Erythroblast (primary cell): Measurements from ENCODE around the gene TBC1D30.
A peak's percentile ranks its signal among the peaks of the same experiment; 100 is the strongest.
"Not testable (repeated sequence)": the region's sequence is repeated elsewhere in the genome, so short reads cannot be mapped to it uniquely, and the experiment has no call there.

Experiments
- DNase-seq, 2 experiments: peaks; one replicate each; lab custom pipeline; 2025; lab: John Stamatoyannopoulos, UW
- GATA1 ChIP-seq: IDR thresholded peaks from 2 replicates; pipeline ENCODE4 v1.6.1; 2011; ENCODE audit warnings: low read depth, mild to moderate bottlenecking, control low read depth, low read length, moderate library complexity
- POLR2A ChIP-seq: IDR thresholded peaks from 2 replicates; pipeline ENCODE4 v1.6.1; 2011; ENCODE audit warnings: mild to moderate bottlenecking, low read length

TBC1D30 gene, protein sequence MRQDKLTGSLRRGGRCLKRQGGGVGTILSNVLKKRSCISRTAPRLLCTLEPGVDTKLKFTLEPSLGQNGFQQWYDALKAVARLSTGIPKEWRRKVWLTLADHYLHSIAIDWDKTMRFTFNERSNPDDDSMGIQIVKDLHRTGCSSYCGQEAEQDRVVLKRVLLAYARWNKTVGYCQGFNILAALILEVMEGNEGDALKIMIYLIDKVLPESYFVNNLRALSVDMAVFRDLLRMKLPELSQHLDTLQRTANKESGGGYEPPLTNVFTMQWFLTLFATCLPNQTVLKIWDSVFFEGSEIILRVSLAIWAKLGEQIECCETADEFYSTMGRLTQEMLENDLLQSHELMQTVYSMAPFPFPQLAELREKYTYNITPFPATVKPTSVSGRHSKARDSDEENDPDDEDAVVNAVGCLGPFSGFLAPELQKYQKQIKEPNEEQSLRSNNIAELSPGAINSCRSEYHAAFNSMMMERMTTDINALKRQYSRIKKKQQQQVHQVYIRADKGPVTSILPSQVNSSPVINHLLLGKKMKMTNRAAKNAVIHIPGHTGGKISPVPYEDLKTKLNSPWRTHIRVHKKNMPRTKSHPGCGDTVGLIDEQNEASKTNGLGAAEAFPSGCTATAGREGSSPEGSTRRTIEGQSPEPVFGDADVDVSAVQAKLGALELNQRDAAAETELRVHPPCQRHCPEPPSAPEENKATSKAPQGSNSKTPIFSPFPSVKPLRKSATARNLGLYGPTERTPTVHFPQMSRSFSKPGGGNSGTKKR

DNA sequence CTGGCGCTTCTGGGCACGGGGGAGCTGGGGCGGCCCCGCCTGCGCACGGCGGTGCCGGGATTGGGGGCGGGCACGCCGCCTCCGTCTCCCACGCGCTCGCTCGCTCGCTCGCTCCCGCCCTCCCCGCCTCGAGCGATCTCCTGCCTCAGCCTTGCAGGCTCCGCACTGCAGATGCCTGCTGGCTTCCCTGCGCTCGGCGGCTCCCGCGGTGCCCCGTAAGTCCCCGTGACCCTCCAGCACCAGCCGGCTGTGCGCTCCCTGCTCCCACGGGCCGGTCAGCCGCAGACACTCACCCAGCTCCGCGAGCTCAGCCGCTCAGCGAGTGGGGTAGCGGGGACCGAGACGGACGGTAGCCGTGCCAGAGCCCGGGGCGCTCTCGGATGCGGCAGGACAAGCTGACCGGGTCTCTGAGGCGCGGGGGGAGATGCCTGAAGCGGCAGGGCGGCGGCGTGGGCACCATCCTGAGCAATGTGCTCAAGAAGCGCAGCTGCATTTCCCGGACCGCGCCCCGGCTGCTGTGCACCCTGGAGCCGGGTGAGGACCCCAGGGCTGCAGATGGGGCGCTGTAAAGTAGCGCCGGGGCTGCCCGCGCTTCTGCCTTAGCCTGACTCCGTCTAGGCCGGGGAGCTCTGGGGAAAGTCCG, at the start of gene TBC1D30:
Gene TBC1D30, plus strand, starts transcription at position 148 of the 643 bp plus-strand sequence. Its CDS starts 233 bp downstream, at position 381.
- no peak for DNase-seq
- TF ChIP-seq POLR2A (no peak), GATA1 (no peak)

DNA sequence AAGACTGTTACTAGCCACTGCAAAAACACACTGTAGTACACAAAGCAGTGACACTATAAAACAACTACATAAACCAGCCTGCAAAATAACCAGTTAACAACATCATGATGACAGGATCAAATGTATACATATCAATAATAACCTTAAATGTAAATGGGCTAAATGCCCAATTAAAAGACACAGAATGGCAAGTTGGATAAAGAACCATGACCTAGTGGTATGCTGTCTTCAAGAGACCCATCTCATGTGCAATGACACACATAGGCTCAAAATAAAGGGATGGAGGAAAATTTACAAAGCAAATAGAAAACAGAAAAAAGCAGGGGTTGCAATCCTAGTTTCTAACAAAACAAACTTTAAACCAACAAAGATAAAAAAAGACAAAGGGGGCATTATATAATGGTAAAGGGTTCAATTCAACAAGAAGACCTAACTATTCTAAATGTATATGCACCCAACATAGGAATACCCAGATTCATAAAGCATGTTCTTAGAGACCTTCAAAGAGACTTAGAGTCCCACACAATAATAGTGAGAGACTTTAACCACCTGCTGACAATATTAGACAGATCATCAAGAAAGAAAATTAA, 49.2 kb upstream of the TBC1D30 start:
- not testable (repeated sequence) for DNase-seq

DNA sequence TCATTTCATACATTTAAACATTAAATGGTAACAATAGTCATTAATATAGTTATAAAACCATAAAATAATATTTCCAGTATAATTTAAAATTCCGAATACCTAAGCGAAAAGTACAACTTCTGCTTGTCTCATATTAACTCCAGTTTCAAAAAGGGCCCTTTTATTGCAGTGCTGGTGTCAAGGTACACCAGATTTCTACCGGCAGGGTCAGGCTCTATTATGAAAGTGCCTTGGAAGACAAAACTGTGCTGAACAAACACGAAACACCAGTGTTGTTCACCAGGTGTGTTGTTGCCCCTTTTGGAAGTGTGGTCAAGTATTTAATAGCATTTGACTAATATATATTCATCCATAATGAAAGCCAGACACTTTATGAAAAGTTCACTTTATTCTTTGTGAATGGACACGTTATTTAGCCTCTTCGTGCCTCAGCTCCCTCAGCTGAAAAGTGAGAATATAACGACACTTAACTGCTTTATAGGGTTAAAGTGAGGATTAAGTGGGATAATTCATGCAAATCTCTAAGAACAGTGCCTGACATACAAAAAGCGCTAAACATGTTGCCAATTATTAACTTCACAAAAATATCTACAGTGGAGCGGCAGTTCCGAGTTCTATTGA, 45.0 kb upstream of the TBC1D30 start:
- no peak for TF ChIP-seq GATA1
- TF ChIP-seq POLR2A = no peak

DNA sequence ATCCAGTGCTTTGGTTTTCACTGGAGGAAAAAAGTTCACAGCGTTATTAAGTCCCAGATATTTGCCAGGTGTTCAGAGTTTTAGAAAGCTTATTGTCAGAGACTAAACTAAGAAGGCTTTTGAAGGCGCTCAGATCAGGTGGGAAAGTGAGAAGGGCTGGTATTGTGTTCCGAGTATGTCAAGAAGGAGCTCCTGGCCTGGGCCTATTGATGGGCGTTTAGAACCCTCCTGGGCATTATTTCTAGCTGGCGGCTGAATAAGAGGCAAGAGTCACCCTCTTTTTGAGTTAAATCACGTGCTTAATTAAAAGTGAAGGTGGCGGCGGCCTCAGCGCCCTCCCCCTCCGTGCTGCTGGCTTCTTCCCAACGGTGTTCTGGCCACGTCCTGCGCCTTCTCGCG, 44.3 kb upstream of the TBC1D30 start:
- DNase-seq = no peak
- TF ChIP-seq GATA1 = no peak
- TF ChIP-seq POLR2A = no peak

More for the DNA sequence above, 45.0 kb upstream of the TBC1D30 start:
- DNase-seq = no peak

DNA sequence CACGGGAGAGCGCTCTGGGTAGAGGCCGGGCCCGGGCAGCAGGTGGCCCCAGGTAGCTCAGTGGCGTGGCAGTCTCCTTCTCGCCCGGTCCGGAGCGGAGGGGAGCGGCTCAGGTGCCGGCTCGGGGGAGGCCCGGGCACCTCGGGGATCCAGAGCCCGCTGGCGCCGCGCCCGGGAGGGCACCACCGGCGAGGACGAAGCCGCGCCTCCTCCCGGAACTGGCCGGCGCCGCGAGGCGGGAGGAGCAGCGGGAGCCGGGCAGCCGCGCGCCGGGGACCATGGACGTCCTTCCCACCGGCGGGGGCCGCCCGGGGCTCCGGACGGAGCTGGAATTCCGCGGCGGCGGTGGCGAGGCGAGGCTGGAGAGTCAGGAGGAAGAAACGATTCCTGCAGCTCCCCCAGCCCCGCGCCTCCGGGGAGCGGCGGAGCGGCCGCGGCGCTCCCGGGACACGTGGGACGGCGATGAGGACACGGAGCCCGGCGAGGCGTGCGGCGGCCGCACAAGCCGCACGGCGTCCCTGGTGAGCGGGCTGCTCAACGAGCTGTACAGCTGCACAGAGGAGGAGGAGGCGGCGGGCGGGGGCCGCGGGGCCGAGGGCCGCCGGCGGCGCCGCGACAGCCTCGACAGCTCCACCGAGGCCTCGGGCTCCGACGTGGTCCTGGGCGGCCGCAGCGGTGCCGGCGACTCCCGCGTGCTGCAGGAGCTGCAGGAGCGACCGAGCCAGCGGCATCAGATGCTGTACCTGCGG, 43.7 kb upstream of the TBC1D30 start:
- DNase-seq = peak; percentile 13 to 23
- TF ChIP-seq POLR2A = no peak
- TF ChIP-seq GATA1 = no peak

DNA sequence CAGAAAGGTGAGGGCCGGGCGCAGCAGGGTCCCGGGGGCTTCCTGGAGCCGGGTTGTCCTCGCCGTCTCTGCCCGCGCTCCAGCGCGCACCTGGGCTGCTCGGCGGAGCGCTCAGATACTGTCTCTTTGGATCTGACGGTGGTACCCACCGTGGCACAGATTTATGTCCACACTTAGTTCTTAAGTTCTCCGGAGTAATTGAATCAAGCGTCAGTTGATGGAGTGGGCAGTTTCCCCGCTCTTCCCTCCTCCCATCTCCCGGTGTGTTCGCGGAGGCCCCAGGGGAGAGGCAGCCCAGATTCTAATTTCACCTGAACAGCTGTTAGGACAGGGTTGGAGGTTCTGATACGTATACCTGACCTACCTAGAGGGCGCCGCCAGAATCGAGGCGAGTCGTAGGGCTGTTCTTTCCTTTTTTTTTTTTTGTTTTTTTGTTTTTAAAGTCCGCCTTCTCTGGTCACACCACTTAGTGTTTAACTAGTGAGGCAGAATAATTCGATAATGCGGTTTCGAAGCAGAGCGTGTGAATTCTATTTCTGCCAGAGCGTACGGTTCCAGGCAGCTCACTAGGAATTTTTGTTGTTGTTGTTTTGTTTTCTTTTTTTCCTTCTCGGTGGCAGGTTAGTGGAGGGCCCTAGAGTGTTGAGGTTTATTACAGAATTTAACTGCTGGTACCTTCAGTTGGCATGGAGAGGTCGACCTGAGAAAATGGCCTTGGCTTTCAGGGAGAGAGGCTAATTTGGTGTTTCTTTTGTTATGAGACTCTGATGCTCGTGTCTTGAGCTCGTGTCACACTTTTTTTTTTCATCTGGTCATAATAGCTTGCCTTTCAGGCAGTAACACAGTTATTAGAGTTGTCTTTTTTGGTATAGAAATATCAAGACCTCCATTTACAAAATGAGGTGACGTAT, 42.9 kb upstream of the TBC1D30 start:
- TF ChIP-seq GATA1 = no peak
- no peak for TF ChIP-seq POLR2A
- DNase-seq = no peak

DNA sequence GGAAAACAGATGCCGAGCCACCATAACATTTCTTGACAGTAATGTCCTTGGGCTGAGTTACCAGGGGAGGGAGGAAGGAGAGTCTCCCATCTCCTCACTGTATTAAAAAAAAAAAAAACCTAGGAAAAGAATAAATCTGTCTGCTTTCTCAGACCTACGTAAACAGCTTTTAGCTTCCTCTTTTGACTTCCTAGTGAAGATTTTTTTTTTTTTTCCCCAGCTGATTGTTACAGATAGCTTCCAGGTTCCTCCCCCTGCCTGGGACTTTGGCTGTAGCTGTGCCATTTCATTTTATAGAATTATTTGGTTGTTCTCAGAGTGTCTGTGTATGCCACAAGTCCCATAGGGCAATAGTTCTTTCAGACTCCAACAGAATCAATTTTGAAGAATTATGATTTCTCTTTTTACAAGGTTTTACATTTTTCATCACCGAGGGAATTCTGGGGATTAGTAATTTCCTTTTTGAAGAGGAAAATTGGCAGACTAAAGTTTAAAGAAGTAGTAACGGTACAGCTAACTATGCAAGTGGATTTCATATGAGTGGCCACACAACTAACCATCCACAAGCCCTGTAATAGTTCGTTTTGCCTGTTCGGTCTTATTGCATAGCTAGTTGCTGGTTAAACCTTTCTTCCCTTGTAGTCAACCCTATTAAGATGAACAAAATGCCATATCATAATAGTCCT, 42.1 kb upstream of the TBC1D30 start:
- no peak for TF ChIP-seq POLR2A
- TF ChIP-seq GATA1 = no peak
- DNase-seq = no peak

DNA sequence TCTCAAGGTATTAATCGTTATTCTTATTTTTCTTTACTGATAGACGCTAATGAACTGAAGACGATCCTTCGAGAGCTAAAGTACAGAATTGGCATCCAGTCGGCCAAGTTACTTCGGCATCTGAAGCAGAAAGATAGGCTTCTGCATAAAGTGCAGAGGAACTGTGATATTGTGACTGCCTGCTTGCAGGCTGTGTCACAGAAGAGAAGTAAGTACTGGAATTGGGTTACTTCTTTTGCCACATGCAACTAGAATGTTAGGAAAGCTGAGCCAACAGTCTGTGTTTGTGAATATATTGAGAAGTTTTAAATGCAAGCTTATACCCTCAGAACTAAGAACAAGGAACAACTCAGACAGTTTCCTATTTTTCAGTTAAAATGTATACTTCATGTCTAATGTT, 38.6 kb upstream of the TBC1D30 start:
- TF ChIP-seq POLR2A (no peak), GATA1 (no peak)
- DNase-seq = no peak

DNA sequence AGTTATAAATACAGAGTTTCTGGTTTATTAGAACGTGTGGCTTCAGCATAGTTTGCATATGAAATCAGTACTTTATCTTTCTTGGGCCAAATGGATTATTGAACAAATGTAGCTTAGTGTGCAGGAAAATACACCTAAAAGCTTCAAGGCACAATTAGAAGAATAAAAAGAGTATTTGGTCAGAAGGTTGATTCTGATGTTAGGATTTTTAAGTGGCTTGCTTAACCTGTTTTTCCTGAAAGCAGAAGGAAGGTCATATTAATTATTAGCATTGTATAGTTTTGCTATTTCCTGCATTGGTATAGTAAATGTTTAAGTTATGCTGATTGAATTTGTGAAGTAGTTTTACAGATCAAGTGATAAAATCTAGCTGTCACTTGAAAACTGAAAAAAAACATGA, 34.3 kb upstream of the TBC1D30 start:
- TF ChIP-seq POLR2A (no peak), GATA1 (no peak)
- DNase-seq = no peak

DNA sequence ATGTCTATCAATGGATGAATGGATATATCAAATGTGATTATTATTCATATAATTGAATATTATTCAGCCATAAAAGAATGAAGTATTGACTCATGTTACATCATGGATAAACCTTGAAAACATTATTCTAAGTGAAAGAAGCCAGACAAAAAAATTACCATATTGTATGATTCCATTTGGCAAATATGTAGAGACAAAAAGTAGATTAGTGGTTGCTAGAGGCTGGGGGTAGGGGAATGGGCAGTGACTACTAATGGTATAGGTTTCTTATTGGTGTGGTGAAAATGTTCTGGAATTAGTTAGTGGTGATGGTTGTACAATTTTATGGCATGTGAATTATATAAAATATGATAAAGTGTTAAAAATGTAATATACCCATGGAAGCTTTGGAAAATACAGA, 33.4 kb upstream of the TBC1D30 start:
- TF ChIP-seq GATA1 (no peak), POLR2A (no peak)
- no peak for DNase-seq

DNA sequence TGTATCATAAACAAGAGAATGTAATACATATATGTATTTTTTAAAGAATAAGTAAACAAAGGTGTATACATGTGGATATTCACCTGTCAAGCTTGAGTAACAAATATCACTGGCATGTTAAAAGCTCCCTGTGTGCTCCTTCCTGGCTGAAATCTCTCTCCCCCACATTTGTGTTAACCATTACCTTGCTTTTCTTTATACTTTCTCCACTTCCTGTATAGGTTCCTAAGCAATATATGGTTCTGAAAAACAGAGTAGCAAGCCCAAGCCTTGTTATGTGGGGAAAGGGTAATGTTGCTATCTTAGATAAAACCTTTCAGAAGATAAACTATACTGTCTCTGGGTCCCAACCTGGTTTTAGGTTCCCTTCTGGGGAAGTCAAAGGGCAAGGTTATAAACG, 32.3 kb upstream of the TBC1D30 start:
- TF ChIP-seq GATA1 (no peak), POLR2A (no peak)
- no peak for DNase-seq
